ENCODE results near the gene NME7. TPM values are rescaled to one million over a fixed set of nuclear protein-coding genes. Genes with fewer than 3 reads are reported as not detected.

Gene NME7
- total RNA-seq, 1 experiment from 2014 or later: 25.2 TPM

GRCh38 chr1:169326261-169326955, 41.2 kb downstream of the NME7 start:
- Mint-ChIP-seq H3K9me3 (ENCODE audit: low read depth, unreplicated experiment) (no peaks in the 10 kb centered on the region), H3K4me1 (ENCODE audit: low read depth, unreplicated experiment) (peaks cover 43% of the 10 kb centered on the region), H3K27ac (ENCODE audit: unreplicated experiment) (peak overlapping the region; percentile 53), H3K4me3 (ENCODE audit: low read depth, unreplicated experiment) (peak overlapping the region; percentile 39), H3K36me3 (ENCODE audit: insufficient read depth, unreplicated experiment) (no peaks in the 10 kb centered on the region), H3K27me3 (ENCODE audit: unreplicated experiment) (no peaks in the 10 kb centered on the region)
- no peak for TF ChIP-seq CTCF (IDR thresholded peaks at IDR 0.05; ENCODE audit: unreplicated experiment)
- peak; percentile 6 for DNase-seq
- CTCF ChIA-PET: interaction anchor here (0.8 to 1.9 kb wide), 4 partner anchors 12 to 690 kb away, joined by 3 to 6 read pairs (median 4); no protein-coding TSS in a partner anchor
- BruUV-seq (replicated peaks): no TSS peak
- intact Hi-C loops (cut with micrococcal nuclease; ENCODE audit: unreplicated experiment): loop anchor here (10.0 kb wide), 1 partner anchor 182 kb away; no protein-coding TSS in a partner anchor

- no peaks in the 10 kb centered on the region for H3K36me3 Mint-ChIP-seq (ENCODE audit: insufficient read depth, unreplicated experiment)
- no peaks in the 10 kb centered on the region for H3K9me3 Mint-ChIP-seq (ENCODE audit: low read depth, unreplicated experiment)
- peak; percentile 11 for DNase-seq
- no peak overlapping the region for H3K4me3 Mint-ChIP-seq (ENCODE audit: low read depth, unreplicated experiment)
- peak overlapping the region; percentile 14 for H3K27ac Mint-ChIP-seq (ENCODE audit: unreplicated experiment)
- intact Hi-C loops (cut with micrococcal nuclease; ENCODE audit: unreplicated experiment): loop anchor here (10.0 kb wide), 1 partner anchor 180 kb away; no protein-coding TSS in a partner anchor
- peaks cover 47% of the 10 kb centered on the region for H3K4me1 Mint-ChIP-seq (ENCODE audit: low read depth, unreplicated experiment)
- H3K27me3 Mint-ChIP-seq (ENCODE audit: unreplicated experiment): no peaks in the 10 kb centered on the region
- TF ChIP-seq CTCF (IDR thresholded peaks at IDR 0.05; ENCODE audit: unreplicated experiment): no peak
- BruUV-seq (replicated peaks): no TSS peak
- CTCF ChIA-PET: no interaction called here
Measured at GRCh38 chr1:169325117-169325516, 42.5 kb downstream of the NME7 start.

GRCh38 chr1:169322138-169322537, 45.5 kb downstream of the NME7 start:
- peaks cover 36% of the 10 kb centered on the region for H3K4me1 Mint-ChIP-seq (ENCODE audit: low read depth, unreplicated experiment)
- no TSS peak for BruUV-seq (replicated peaks)
- CTCF ChIA-PET: interaction anchor here (1.5 kb wide), 1 partner anchor 10 kb away, joined by 7 read pairs; no protein-coding TSS in a partner anchor

GRCh38 chr1:169321539-169321938, 46.1 kb downstream of the NME7 start:
- Mint-ChIP-seq H3K4me1 (ENCODE audit: low read depth, unreplicated experiment) (peaks cover 30% of the 10 kb centered on the region), H3K36me3 (ENCODE audit: insufficient read depth, unreplicated experiment) (no peaks in the 10 kb centered on the region), H3K27ac (ENCODE audit: unreplicated experiment) (peak overlapping the region; percentile 54), H3K27me3 (ENCODE audit: unreplicated experiment) (no peaks in the 10 kb centered on the region), H3K9me3 (ENCODE audit: low read depth, unreplicated experiment) (peaks cover 2% of the 10 kb centered on the region), H3K4me3 (ENCODE audit: low read depth, unreplicated experiment) (no peak overlapping the region)
- no peak for TF ChIP-seq CTCF (IDR thresholded peaks at IDR 0.05; ENCODE audit: unreplicated experiment)
- CTCF ChIA-PET: interaction anchor here (1.5 kb wide), 1 partner anchor 10 kb away, joined by 7 read pairs; no protein-coding TSS in a partner anchor
- intact Hi-C loops (cut with micrococcal nuclease; ENCODE audit: unreplicated experiment): loop anchor here (10.0 kb wide), 1 partner anchor 177 kb away; no protein-coding TSS in a partner anchor
- BruUV-seq (replicated peaks): no TSS peak
- no peak for DNase-seq

More at GRCh38 chr1:169322138-169322537, 45.5 kb downstream of the NME7 start:
- Mint-ChIP-seq H3K36me3 (ENCODE audit: insufficient read depth, unreplicated experiment) (no peaks in the 10 kb centered on the region), H3K4me3 (ENCODE audit: low read depth, unreplicated experiment) (no peak overlapping the region), H3K9me3 (ENCODE audit: low read depth, unreplicated experiment) (peaks cover 2% of the 10 kb centered on the region), H3K27ac (ENCODE audit: unreplicated experiment) (no peak overlapping the region), H3K27me3 (ENCODE audit: unreplicated experiment) (no peaks in the 10 kb centered on the region)
- TF ChIP-seq CTCF (IDR thresholded peaks at IDR 0.05; ENCODE audit: unreplicated experiment): no peak
- no peak for DNase-seq
- intact Hi-C loops (cut with micrococcal nuclease; ENCODE audit: unreplicated experiment): loop anchor here (10.0 kb wide), 1 partner anchor 177 kb away; no protein-coding TSS in a partner anchor
